ENCODE results near the gene PFKL.

Gene PFKL

GRCh38 chr21:44347911-44348451 lies 48.1 kb downstream of the PFKL start:
- Histone ChIP-seq H3K36me3 (ENCODE audit: insufficient read depth, low read length) (no peaks in the 10 kb centered on the region), H3K4me1 (ENCODE audit: insufficient read depth, low read length) (no peaks in the 10 kb centered on the region), H3K27ac (ENCODE audit: low read depth, low read length) (no peak overlapping the region), H3K9ac (ENCODE audit: low read length) (no peak overlapping the region), H3K9me3 (ENCODE audit: low read length) (no peaks in the 10 kb centered on the region), H3K27me3 (ENCODE audit: control insufficient read depth in 1 of 2, insufficient read depth in 2 of 2, low read length in 2 of 2) (peaks cover 4 to 34% of the 10 kb centered on the region in 2 donors), H3K4me3 (ENCODE audit: low read depth in 1 of 2, low read length in 2 of 2) (no peak overlapping the region)

- no peak overlapping the region for H3K9ac ChIP-seq (ENCODE audit: low read length)
- no peak overlapping the region for H3K27ac ChIP-seq (ENCODE audit: low read depth, low read length)
- H3K36me3 ChIP-seq (ENCODE audit: insufficient read depth, low read length) = no peaks in the 10 kb centered on the region
- no peak overlapping the region for H3K4me3 ChIP-seq (ENCODE audit: low read depth in 1 of 2, low read length in 2 of 2)
- H3K9me3 ChIP-seq (ENCODE audit: low read length) = no peaks in the 10 kb centered on the region
- H3K4me1 ChIP-seq (ENCODE audit: insufficient read depth, low read length) = no peaks in the 10 kb centered on the region
- H3K27me3 ChIP-seq (ENCODE audit: control insufficient read depth in 1 of 2, insufficient read depth in 2 of 2, low read length in 2 of 2) = peaks cover 4 to 34% of the 10 kb centered on the region in 2 donors
These were observed 49.0 kb downstream of the PFKL start for GRCh38 chr21:44348861-44349260.

GRCh38 chr21:44349416-44349846 lies 49.6 kb downstream of the PFKL start:
- Histone ChIP-seq H3K9ac (ENCODE audit: low read length) (no peak overlapping the region), H3K36me3 (ENCODE audit: insufficient read depth, low read length) (no peaks in the 10 kb centered on the region), H3K27me3 (ENCODE audit: control insufficient read depth in 1 of 2, insufficient read depth in 2 of 2, low read length in 2 of 2) (peaks cover 4 to 34% of the 10 kb centered on the region in 2 donors), H3K27ac (ENCODE audit: low read depth, low read length) (no peak overlapping the region), H3K4me1 (ENCODE audit: insufficient read depth, low read length) (no peaks in the 10 kb centered on the region), H3K9me3 (ENCODE audit: low read length) (no peaks in the 10 kb centered on the region), H3K4me3 (ENCODE audit: low read depth in 1 of 2, low read length in 2 of 2) (no peak overlapping the region)

- no peak overlapping the region for H3K9ac ChIP-seq (ENCODE audit: low read length)
- H3K9me3 ChIP-seq (ENCODE audit: low read length) = no peaks in the 10 kb centered on the region
- no peaks in the 10 kb centered on the region for H3K4me1 ChIP-seq (ENCODE audit: insufficient read depth, low read length)
- H3K27ac ChIP-seq (ENCODE audit: low read depth, low read length) = no peak overlapping the region
- H3K36me3 ChIP-seq (ENCODE audit: insufficient read depth, low read length) = no peaks in the 10 kb centered on the region
- peaks cover 4 to 34% of the 10 kb centered on the region in 2 donors for H3K27me3 ChIP-seq (ENCODE audit: control insufficient read depth in 1 of 2, insufficient read depth in 2 of 2, low read length in 2 of 2)
- no peak overlapping the region for H3K4me3 ChIP-seq (ENCODE audit: low read depth in 1 of 2, low read length in 2 of 2)
These were observed 50.3 kb downstream of the PFKL start for GRCh38 chr21:44349847-44350772.

- Histone ChIP-seq H3K4me1 (ENCODE audit: insufficient read depth, low read length) (no peaks in the 10 kb centered on the region), H3K4me3 (ENCODE audit: low read depth in 1 of 2, low read length in 2 of 2) (no peak overlapping the region)
These were observed 51.1 kb downstream of the PFKL start for GRCh38 chr21:44350773-44351481.

GRCh38 chr21:44351535-44352252 lies 51.8 kb downstream of the PFKL start:
- no peaks in the 10 kb centered on the region for H3K36me3 ChIP-seq (ENCODE audit: insufficient read depth, low read length)
- no peak overlapping the region for H3K27ac ChIP-seq (ENCODE audit: low read depth, low read length)
- no peaks in the 10 kb centered on the region for H3K9me3 ChIP-seq (ENCODE audit: low read length)
- no peak overlapping the region for H3K9ac ChIP-seq (ENCODE audit: low read length)
- no peaks in the 10 kb centered on the region for H3K4me1 ChIP-seq (ENCODE audit: insufficient read depth, low read length)
- peaks cover 4 to 34% of the 10 kb centered on the region in 2 donors for H3K27me3 ChIP-seq (ENCODE audit: control insufficient read depth in 1 of 2, insufficient read depth in 2 of 2, low read length in 2 of 2)
- no peak overlapping the region for H3K4me3 ChIP-seq (ENCODE audit: low read depth in 1 of 2, low read length in 2 of 2)

More at GRCh38 chr21:44350773-44351481, 51.1 kb downstream of the PFKL start:
- H3K27ac ChIP-seq (ENCODE audit: low read depth, low read length) = no peak overlapping the region
- H3K27me3 ChIP-seq (ENCODE audit: control insufficient read depth in 1 of 2, insufficient read depth in 2 of 2, low read length in 2 of 2) = peaks cover 4 to 34% of the 10 kb centered on the region in 2 donors
- H3K36me3 ChIP-seq (ENCODE audit: insufficient read depth, low read length) = no peaks in the 10 kb centered on the region
- no peak overlapping the region for H3K9ac ChIP-seq (ENCODE audit: low read length)
- no peaks in the 10 kb centered on the region for H3K9me3 ChIP-seq (ENCODE audit: low read length)

- no peak overlapping the region for H3K4me3 ChIP-seq (ENCODE audit: low read depth in 1 of 2, low read length in 2 of 2)
- no peaks in the 10 kb centered on the region for H3K4me1 ChIP-seq (ENCODE audit: insufficient read depth, low read length)
- H3K36me3 ChIP-seq (ENCODE audit: insufficient read depth, low read length) = no peaks in the 10 kb centered on the region
- no peak overlapping the region for H3K9ac ChIP-seq (ENCODE audit: low read length)
- peaks cover 4 to 34% of the 10 kb centered on the region in 2 donors for H3K27me3 ChIP-seq (ENCODE audit: control insufficient read depth in 1 of 2, insufficient read depth in 2 of 2, low read length in 2 of 2)
- no peaks in the 10 kb centered on the region for H3K9me3 ChIP-seq (ENCODE audit: low read length)
- H3K27ac ChIP-seq (ENCODE audit: low read depth, low read length) = no peak overlapping the region
These were observed 52.5 kb downstream of the PFKL start for GRCh38 chr21:44352253-44352860.

GRCh38 chr21:44353191-44353970 lies 53.5 kb downstream of the PFKL start, which contains the start of gene TRPM2:
Gene TRPM2, plus strand, starts transcription at chr21:44353621. Its CDS starts 80 bp downstream, at chr21:44353701.
- H3K4me1 ChIP-seq (ENCODE audit: insufficient read depth, low read length) = no peaks in the 10 kb centered on the region
- H3K27me3 ChIP-seq (ENCODE audit: control insufficient read depth in 1 of 2, insufficient read depth in 2 of 2, low read length in 2 of 2) = peaks cover 4 to 30% of the 10 kb centered on the region in 2 donors
- H3K36me3 ChIP-seq (ENCODE audit: insufficient read depth, low read length) = no peaks in the 10 kb centered on the region
- H3K9ac ChIP-seq (ENCODE audit: low read length) = no peak within 1 kb of the TSS
- no peak within 1 kb of the TSS for H3K4me3 ChIP-seq (ENCODE audit: low read depth in 1 of 2, low read length in 2 of 2)
- H3K27ac ChIP-seq (ENCODE audit: low read depth, low read length) = no peak within 1 kb of the TSS
- H3K9me3 ChIP-seq (ENCODE audit: low read length) = no peaks in the 10 kb centered on the region

- Histone ChIP-seq H3K9ac (ENCODE audit: low read length) (no peak overlapping the region), H3K4me1 (ENCODE audit: insufficient read depth, low read length) (no peaks in the 10 kb centered on the region), H3K4me3 (ENCODE audit: low read depth in 1 of 2, low read length in 2 of 2) (no peak overlapping the region), H3K9me3 (ENCODE audit: low read length) (no peaks in the 10 kb centered on the region), H3K36me3 (ENCODE audit: insufficient read depth, low read length) (no peaks in the 10 kb centered on the region), H3K27me3 (ENCODE audit: control insufficient read depth in 1 of 2, insufficient read depth in 2 of 2, low read length in 2 of 2) (peaks cover 4 to 24% of the 10 kb centered on the region in 2 donors), H3K27ac (ENCODE audit: low read depth, low read length) (no peak overlapping the region)
These were observed 54.1 kb downstream of the PFKL start for GRCh38 chr21:44354001-44354405.

Data from muscle layer of colon (tissue), 2 donors.